Keratinocyte (primary cell): ENCODE results near the gene FHOD3.

Source experiments
- EZH2 ChIP-seq: IDR thresholded peaks from one replicate; pipeline ENCODE4 v1.6.1; 2012; ENCODE audit warnings: inconsistent platforms, mild to moderate bottlenecking, low read length, moderate library complexity
- TF ChIP-seq, protein P1 (sequence below), 3 experiments: IDR thresholded peaks in 1 of 3; conservative IDR thresholded peaks in 1 of 3; optimal IDR thresholded peaks in 1 of 3; 2 replicates in 2 of 3; 3 replicates in 1 of 3; pipeline versions ENCODE3 to v1.5.1; 2011; ENCODE audit warnings: low read length in 3 of 3, mild to moderate bottlenecking in 3 of 3, moderate library complexity in 2 of 3, control low read depth in 1 of 3, inconsistent platforms in 1 of 3; ENCODE audit not compliant: insufficient read depth in 2 of 3; ENCODE audit errors: extremely low read depth in 1 of 3

DNA sequence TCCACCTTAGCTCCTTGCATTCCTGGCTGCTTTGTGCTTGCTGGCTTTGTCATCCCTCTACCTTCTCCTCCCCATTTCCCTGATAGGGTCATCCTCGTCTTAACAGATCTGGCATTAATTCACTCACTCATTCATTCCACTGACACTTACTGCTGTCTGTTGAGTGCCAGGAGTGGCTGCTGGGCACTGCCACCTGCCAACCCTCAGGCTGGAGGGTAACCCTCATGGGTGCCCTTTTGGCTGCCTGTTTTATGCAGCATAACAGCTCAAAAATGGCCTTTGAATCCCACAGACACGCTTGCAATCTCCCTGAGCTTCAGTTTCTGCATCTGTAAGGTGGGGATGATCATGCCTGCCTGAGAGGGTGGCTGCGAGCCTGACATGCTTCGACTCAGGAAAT, 25.2 kb downstream of the FHOD3 start:
- TF ChIP-seq, protein P1, sequence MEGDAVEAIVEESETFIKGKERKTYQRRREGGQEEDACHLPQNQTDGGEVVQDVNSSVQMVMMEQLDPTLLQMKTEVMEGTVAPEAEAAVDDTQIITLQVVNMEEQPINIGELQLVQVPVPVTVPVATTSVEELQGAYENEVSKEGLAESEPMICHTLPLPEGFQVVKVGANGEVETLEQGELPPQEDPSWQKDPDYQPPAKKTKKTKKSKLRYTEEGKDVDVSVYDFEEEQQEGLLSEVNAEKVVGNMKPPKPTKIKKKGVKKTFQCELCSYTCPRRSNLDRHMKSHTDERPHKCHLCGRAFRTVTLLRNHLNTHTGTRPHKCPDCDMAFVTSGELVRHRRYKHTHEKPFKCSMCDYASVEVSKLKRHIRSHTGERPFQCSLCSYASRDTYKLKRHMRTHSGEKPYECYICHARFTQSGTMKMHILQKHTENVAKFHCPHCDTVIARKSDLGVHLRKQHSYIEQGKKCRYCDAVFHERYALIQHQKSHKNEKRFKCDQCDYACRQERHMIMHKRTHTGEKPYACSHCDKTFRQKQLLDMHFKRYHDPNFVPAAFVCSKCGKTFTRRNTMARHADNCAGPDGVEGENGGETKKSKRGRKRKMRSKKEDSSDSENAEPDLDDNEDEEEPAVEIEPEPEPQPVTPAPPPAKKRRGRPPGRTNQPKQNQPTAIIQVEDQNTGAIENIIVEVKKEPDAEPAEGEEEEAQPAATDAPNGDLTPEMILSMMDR (optimal IDR thresholded peaks at IDR 0.05 in 1 of 3, IDR thresholded peaks at IDR 0.05 in 1 of 3, conservative IDR thresholded peaks at IDR 0.05 in 1 of 3; ENCODE audit: extremely low read depth in 1 of 3, insufficient read depth in 2 of 3, low read length in 3 of 3) = no peak
- TF ChIP-seq EZH2 = no peak
